ENCODE results near the gene GPAT3.

The GPAT3 gene

DNA sequence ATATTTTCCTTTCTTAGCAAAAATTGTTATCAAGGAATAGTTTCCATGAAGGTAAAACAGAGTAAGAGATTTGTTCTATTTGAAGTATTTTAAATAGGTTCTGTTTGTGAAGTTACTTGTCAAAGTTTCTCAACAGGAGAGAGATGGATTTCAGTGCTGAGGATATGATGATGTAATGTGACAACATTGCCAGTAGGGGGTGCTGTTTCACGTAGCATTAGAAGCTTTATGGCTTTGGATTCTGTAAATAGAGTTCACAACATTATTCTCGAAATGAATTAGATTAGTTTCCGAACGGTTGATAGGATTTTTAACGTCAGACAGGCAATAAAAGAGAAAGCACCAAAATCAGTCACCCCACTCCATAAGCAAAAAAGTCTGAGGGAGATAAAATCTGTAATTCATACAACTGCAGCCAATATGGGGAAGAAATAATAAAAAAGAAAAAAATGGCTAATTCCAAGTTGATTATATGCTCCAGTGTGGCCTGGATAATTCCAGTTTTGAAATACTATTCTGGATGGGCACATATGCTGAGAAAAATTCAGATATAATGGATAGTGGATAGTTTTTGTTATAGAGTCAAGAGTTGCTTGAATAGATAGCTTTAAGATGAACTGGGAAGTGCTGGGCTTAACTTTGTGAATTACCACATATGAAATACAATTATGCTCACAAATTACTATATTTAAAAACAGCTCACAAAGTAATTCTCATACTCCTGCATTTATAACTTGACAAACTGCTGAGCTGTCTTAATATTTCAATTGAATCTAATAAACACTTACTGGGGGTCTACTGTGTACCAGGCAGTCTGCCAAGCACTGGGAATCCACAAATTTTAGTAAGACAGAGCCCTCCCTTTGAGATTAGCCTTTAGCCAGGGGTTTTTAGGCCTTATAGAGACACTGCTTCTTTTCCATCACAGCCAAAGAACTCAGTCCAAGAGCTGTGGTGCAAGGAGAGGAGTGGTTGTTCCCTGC is 109.1 kb downstream of the GPAT3 start (continued):
- TF ChIP-seq, protein P1, sequence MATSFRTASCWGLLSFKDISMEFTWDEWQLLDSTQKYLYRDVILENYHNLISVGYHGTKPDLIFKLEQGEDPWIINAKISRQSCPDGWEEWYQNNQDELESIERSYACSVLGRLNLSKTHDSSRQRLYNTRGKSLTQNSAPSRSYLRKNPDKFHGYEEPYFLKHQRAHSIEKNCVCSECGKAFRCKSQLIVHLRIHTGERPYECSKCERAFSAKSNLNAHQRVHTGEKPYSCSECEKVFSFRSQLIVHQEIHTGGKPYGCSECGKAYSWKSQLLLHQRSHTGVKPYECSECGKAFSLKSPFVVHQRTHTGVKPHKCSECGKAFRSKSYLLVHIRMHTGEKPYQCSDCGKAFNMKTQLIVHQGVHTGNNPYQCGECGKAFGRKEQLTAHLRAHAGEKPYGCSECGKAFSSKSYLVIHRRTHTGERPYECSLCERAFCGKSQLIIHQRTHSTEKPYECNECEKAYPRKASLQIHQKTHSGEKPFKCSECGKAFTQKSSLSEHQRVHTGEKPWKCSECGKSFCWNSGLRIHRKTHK (tag by site-specific recombination; IDR thresholded peaks at IDR 0.05): no peak
- TF ChIP-seq, protein P2, sequence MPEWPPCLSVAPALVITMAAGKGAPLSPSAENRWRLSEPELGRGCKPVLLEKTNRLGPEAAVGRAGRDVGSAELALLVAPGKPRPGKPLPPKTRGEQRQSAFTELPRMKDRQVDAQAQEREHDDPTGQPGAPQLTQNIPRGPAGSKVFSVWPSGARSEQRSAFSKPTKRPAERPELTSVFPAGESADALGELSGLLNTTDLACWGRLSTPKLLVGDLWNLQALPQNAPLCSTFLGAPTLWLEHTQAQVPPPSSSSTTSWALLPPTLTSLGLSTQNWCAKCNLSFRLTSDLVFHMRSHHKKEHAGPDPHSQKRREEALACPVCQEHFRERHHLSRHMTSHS (tag by site-specific recombination; IDR thresholded peaks at IDR 0.05): no peak
- TF ChIP-seq SCRT2 (tag by site-specific recombination; IDR thresholded peaks at IDR 0.05) (0 out of 2 replicates have a peak, but pooled peaks have one; percentile 26), ZNF660 (tag by site-specific recombination; IDR thresholded peaks at IDR 0.05) (peak; percentile 46; the same call in 1 of the 2 replicates), ZNF585B (tag by site-specific recombination; IDR thresholded peaks at IDR 0.05) (no peak), KLF1 (tag by site-specific recombination; IDR thresholded peaks at IDR 0.05) (no peak), ZNF324 (tag by site-specific recombination; IDR thresholded peaks at IDR 0.05) (no peak), ZNF202 (tag by site-specific recombination; IDR thresholded peaks at IDR 0.05; ENCODE audit: borderline replicate concordance) (no peak), ZNF19 (tag by site-specific recombination; IDR thresholded peaks at IDR 0.05; ENCODE audit: low read depth) (no peak)

DNA sequence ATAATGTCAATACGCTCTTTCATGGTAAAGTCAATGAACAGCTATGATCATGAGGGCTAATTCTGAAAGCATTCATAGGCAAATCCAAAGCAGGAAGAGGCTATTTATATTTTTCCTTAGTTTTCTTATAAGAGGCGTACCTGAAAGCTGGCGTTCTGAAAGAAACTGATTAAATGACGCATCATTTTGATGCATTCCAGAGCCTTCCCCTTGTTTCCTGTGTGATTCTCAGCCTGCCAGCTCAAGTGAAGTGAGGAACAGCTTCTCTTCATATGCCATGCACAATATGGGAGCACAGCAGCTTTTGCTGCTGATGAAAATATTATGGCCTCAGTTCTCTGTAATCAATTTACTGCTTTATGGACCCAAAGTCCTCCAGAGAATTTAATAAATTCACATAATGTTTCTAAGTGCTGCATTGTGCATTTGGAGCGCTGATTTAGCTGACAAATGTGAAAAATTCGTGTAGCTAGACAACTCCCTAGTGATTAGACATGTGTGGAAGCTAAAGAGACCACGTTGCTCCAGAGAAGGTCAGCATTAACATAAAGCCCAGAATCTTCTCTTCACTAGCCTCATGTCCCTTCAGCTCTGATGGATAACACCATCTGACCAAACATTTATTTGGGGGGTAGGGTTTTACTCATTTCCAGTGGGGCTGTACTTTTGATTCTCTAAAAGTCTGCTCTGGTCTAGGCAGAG is 110.8 kb downstream of the GPAT3 start:
- ChIA-PET POLR2A (no interaction called here), CTCF (interaction anchor here (0.6 to 2.9 kb wide), 4 partner anchors 112 to 277 kb away, joined by 3 to 10 read pairs (median 4); no protein-coding TSS in a partner anchor)
- Histone ChIP-seq H3K36me3 (ENCODE audit: control insufficient read depth in 2 of 2, insufficient read depth in 1 of 2, low read length in 2 of 2) (no peaks in the 10 kb centered on the region), H3K4me3 (ENCODE audit: low read depth, low read length) (no peak overlapping the region), H3K9me3 (ENCODE audit: control insufficient read depth, insufficient read depth, low read depth, low read length) (no peaks in the 10 kb centered on the region), H3K4me1 (ENCODE audit: control insufficient read depth, insufficient read depth, low read length) (no peaks in the 10 kb centered on the region), H3K27ac (ENCODE audit: extremely low read depth, low read depth, low read length) (no peak overlapping the region)
- TF ChIP-seq, protein P3, sequence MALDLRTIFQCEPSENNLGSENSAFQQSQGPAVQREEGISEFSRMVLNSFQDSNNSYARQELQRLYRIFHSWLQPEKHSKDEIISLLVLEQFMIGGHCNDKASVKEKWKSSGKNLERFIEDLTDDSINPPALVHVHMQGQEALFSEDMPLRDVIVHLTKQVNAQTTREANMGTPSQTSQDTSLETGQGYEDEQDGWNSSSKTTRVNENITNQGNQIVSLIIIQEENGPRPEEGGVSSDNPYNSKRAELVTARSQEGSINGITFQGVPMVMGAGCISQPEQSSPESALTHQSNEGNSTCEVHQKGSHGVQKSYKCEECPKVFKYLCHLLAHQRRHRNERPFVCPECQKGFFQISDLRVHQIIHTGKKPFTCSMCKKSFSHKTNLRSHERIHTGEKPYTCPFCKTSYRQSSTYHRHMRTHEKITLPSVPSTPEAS (tag by site-specific recombination; IDR thresholded peaks at IDR 0.05): no peak
- no peak for TF ChIP-seq ZNF366 (tag by site-specific recombination; conservative IDR thresholded peaks at IDR 0.05)
- no peak for TF ChIP-seq ZNF433 (tag by site-specific recombination; IDR thresholded peaks at IDR 0.05; ENCODE audit: low read depth)
- TF ChIP-seq ZNF521 (tag by site-specific recombination; IDR thresholded peaks at IDR 0.05): no peak
- no peak for TF ChIP-seq SP7 (tag by site-specific recombination; IDR thresholded peaks at IDR 0.05)
- no peak for TF ChIP-seq ZNF138 (tag by site-specific recombination; IDR thresholded peaks at IDR 0.05; ENCODE audit: borderline replicate concordance)
- TF ChIP-seq, protein P4, sequence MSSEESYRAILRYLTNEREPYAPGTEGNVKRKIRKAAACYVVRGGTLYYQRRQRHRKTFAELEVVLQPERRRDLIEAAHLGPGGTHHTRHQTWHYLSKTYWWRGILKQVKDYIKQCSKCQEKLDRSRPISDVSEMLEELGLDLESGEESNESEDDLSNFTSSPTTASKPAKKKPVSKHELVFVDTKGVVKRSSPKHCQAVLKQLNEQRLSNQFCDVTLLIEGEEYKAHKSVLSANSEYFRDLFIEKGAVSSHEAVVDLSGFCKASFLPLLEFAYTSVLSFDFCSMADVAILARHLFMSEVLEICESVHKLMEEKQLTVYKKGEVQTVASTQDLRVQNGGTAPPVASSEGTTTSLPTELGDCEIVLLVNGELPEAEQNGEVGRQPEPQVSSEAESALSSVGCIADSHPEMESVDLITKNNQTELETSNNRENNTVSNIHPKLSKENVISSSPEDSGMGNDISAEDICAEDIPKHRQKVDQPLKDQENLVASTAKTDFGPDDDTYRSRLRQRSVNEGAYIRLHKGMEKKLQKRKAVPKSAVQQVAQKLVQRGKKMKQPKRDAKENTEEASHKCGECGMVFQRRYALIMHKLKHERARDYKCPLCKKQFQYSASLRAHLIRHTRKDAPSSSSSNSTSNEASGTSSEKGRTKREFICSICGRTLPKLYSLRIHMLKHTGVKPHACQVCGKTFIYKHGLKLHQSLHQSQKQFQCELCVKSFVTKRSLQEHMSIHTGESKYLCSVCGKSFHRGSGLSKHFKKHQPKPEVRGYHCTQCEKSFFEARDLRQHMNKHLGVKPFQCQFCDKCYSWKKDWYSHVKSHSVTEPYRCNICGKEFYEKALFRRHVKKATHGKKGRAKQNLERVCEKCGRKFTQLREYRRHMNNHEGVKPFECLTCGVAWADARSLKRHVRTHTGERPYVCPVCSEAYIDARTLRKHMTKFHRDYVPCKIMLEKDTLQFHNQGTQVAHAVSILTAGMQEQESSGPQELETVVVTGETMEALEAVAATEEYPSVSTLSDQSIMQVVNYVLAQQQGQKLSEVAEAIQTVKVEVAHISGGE (tag by site-specific recombination; conservative IDR thresholded peaks at IDR 0.05; ENCODE audit: low read depth): no peak
- no peak for TF ChIP-seq SALL2 (tag by site-specific recombination; IDR thresholded peaks at IDR 0.05; ENCODE audit: borderline replicate concordance)
- TF ChIP-seq HOXA7 (CRISPR knock-in tag; IDR thresholded peaks at IDR 0.05; ENCODE audit: borderline replicate concordance): no peak
- TF ChIP-seq ZNF24 (tag by site-specific recombination; IDR thresholded peaks at IDR 0.05): no peak
- TF ChIP-seq, protein P5, sequence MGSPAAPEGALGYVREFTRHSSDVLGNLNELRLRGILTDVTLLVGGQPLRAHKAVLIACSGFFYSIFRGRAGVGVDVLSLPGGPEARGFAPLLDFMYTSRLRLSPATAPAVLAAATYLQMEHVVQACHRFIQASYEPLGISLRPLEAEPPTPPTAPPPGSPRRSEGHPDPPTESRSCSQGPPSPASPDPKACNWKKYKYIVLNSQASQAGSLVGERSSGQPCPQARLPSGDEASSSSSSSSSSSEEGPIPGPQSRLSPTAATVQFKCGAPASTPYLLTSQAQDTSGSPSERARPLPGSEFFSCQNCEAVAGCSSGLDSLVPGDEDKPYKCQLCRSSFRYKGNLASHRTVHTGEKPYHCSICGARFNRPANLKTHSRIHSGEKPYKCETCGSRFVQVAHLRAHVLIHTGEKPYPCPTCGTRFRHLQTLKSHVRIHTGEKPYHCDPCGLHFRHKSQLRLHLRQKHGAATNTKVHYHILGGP (tag by site-specific recombination; IDR thresholded peaks at IDR 0.05): no peak
- TF ChIP-seq ZNF701 (tag by site-specific recombination; IDR thresholded peaks at IDR 0.05): no peak
- TF ChIP-seq ZNF629 (tag by site-specific recombination; IDR thresholded peaks at IDR 0.05): no peak
- no peak for TF ChIP-seq ZNF664 (tag by site-specific recombination; IDR thresholded peaks at IDR 0.05)
- TF ChIP-seq, protein P6, sequence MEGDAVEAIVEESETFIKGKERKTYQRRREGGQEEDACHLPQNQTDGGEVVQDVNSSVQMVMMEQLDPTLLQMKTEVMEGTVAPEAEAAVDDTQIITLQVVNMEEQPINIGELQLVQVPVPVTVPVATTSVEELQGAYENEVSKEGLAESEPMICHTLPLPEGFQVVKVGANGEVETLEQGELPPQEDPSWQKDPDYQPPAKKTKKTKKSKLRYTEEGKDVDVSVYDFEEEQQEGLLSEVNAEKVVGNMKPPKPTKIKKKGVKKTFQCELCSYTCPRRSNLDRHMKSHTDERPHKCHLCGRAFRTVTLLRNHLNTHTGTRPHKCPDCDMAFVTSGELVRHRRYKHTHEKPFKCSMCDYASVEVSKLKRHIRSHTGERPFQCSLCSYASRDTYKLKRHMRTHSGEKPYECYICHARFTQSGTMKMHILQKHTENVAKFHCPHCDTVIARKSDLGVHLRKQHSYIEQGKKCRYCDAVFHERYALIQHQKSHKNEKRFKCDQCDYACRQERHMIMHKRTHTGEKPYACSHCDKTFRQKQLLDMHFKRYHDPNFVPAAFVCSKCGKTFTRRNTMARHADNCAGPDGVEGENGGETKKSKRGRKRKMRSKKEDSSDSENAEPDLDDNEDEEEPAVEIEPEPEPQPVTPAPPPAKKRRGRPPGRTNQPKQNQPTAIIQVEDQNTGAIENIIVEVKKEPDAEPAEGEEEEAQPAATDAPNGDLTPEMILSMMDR (tag by site-specific recombination; IDR thresholded peaks at IDR 0.05): no peak
- TF ChIP-seq ZNF23 (tag by site-specific recombination; IDR thresholded peaks at IDR 0.05; ENCODE audit: borderline replicate concordance): no peak
